ENCODE data around the gene SLC35A2. TPM values are rescaled to one million over a fixed set of nuclear protein-coding genes. Genes with fewer than 3 reads are reported as not detected.
"Not testable (repeated sequence)": the region's sequence is repeated elsewhere in the genome, so short reads cannot be mapped to it uniquely, and the experiment has no call there.

The SLC35A2 gene
- total RNA-seq, 1 experiment from 2014 or later = 12.3 TPM

DNA sequence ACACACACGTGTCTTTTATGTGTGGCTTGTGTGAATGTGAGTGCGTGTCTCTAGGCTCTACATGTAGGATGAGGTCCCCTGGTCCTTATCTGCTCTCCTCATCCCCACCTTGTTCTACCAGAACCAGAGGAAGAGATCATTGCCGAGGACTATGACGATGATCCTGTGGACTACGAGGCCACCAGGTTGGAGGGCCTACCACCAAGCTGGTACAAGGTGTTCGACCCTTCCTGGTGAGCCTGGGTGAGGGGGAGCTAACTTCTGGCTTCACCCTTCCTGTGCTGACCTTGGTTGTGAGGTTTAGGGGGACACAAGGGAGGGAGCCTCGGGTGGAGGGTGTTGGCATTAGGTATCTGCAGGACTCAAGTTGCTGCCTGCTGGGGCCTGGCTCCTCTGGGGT, 10.4 kb downstream of the SLC35A2 start:
- Histone ChIP-seq H3K27me3 (ENCODE audit: control insufficient read depth, insufficient read depth, low read length) (no peaks in the 10 kb centered on the region), H3K4me3 (ENCODE audit: insufficient read depth, low read depth, low read length) (no peak overlapping the region), H3K36me3 (replicated peaks; ENCODE audit: control insufficient read depth, insufficient read depth, low read length) (peaks cover 6% of the 10 kb centered on the region)
- DNase-seq = no peak

DNA sequence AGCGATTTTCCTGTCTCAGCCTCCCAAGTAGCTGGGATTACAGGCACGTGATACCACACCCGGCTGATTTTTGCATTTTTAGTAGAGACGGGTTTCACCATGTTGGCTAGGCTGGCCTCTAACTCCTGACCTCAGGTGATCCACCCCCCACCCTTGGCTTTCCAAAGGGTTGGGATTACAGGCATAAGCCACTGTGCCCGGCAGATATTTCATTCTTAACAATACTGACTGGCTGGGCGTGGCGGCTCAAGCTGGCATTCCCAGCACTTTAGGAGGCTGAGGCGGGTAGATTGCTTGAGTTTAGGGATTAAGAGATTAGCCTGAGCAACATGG, 12.4 kb downstream of the SLC35A2 start:
- DNase-seq = no peak
- H3K27me3 ChIP-seq (ENCODE audit: control insufficient read depth, insufficient read depth, low read length) = no peaks in the 10 kb centered on the region
- no peak overlapping the region for H3K4me3 ChIP-seq (ENCODE audit: insufficient read depth, low read depth, low read length)
- peaks cover 6% of the 10 kb centered on the region for H3K36me3 ChIP-seq (replicated peaks; ENCODE audit: control insufficient read depth, insufficient read depth, low read length)

DNA sequence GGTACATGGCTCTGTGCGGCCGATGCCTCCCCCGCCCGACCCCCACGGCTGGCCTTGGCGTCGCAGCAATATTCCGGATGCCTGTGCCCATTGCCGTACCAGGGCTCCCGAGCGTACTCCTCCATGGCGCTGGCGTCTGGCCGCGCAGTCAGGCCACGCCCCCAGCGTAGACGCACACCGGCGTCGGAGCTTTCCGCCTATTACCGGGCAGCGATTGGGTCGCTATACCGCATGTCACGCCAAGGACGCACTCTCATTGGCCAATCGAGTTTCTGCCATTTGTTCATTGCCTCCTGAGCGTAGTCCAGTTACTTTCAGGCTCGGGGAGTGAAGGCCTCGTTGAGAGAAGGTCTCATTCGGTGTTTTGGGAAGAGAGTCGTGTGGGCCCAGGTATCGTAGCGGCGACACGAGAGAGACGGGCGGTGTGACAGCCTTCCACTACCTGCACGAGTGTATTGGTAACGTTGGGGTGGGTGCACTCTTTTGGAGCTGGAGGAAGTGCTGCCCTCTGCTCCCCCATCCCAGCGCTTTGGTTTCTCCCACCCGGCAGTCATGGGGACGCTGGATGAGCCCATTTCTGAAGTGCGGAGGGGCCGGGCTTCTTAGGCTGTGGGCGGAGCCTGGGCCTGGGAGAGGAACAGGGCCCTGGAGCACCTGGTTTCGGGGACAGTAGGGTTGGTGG, 13.7 kb downstream of the SLC35A2 start, which contains the start of the genes PQBP1 and TIMM17B:
Gene PQBP1 (plus strand): TSS at position 306 of the 682 bp plus-strand sequence. CDS start 580 bp downstream, outside the sequence.
Gene TIMM17B (minus strand): TSS at position 144 of the 682 bp plus-strand sequence. CDS start 19 bp downstream, at position 125.
- peak; percentile 97 for DNase-seq
- Histone ChIP-seq H3K36me3 (replicated peaks; ENCODE audit: control insufficient read depth, insufficient read depth, low read length) (peaks cover 5% of the 10 kb centered on the region), H3K27me3 (ENCODE audit: control insufficient read depth, insufficient read depth, low read length) (no peaks in the 10 kb centered on the region), H3K4me3 (ENCODE audit: insufficient read depth, low read depth, low read length) (peak within 1 kb of the TSS; percentile 87)

DNA sequence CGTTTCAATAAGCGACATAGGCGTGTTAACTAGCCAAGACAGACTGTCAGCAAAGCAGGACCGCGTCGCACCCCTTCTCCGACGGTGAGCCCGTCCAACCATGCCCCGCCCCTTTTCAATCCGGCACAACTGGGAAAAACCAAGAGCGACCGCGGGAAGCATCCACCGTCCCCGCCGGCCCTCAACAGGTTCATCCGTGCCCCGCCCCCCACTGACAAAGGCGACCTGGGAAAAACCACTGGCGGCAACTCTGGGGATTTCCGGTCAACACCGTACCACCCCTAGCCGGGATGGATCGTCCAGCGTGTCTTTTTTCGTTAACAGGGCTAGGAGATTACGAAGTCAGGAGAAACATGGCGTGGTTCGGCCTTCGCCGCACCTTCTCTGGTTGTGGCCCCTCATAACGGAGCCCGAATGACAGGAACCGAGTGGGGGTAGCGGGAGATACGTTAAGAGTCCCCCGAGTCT, 14.3 kb downstream of the SLC35A2 start:
- Histone ChIP-seq H3K36me3 (replicated peaks; ENCODE audit: control insufficient read depth, insufficient read depth, low read length) (peaks cover 5% of the 10 kb centered on the region), H3K4me3 (ENCODE audit: insufficient read depth, low read depth, low read length) (peak overlapping the region; percentile 87), H3K27me3 (ENCODE audit: control insufficient read depth, insufficient read depth, low read length) (no peaks in the 10 kb centered on the region)
- DNase-seq = peak; percentile 93

DNA sequence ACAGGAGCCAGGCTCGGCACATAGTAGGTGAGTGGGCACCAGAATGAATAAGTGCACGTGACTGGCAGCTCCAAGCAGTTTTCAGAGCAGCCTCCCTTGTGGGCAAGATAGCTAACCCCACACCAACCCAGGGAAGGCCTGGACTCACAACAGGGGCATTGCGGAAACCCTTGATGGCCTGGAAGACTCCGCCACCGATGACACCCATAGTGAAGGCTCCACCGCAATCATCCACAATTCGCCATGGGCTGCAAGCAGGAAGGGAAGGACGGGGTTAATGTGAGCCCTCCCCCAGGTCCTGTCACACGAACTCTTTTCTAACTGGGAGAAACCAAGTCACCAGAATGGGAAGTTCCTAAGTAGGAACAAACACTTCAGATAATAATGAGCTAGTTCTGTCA, 14.8 kb downstream of the SLC35A2 start:
- Histone ChIP-seq H3K4me3 (ENCODE audit: insufficient read depth, low read depth, low read length) (peak overlapping the region; percentile 87), H3K27me3 (ENCODE audit: control insufficient read depth, insufficient read depth, low read length) (no peaks in the 10 kb centered on the region), H3K36me3 (replicated peaks; ENCODE audit: control insufficient read depth, insufficient read depth, low read length) (peaks cover 5% of the 10 kb centered on the region)
- DNase-seq = peak; percentile 75

DNA sequence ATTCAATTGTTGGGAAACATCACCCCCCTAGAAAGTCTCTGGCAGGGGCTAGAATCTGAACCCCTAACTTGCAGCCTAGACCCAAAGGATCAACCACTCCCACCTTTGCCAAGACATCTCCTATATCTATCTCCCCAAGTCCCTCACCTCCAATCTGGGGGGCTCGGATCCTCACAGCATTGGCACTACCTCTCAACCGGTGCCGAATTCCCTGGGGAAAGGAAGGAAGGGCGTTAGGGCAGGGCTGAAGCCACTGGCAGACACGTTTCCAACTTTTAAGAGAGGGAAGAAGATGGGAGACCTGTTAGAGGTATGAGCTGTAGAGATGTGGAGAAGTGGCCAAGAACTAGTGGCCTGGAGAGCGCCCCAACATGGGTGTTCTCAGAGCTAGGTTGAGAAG, 16.6 kb downstream of the SLC35A2 start:
- no peak overlapping the region for H3K4me3 ChIP-seq (ENCODE audit: insufficient read depth, low read depth, low read length)
- H3K27me3 ChIP-seq (ENCODE audit: control insufficient read depth, insufficient read depth, low read length) = no peaks in the 10 kb centered on the region
- H3K36me3 ChIP-seq (replicated peaks; ENCODE audit: control insufficient read depth, insufficient read depth, low read length) = peaks cover 1% of the 10 kb centered on the region
- peak; percentile 9 for DNase-seq

DNA sequence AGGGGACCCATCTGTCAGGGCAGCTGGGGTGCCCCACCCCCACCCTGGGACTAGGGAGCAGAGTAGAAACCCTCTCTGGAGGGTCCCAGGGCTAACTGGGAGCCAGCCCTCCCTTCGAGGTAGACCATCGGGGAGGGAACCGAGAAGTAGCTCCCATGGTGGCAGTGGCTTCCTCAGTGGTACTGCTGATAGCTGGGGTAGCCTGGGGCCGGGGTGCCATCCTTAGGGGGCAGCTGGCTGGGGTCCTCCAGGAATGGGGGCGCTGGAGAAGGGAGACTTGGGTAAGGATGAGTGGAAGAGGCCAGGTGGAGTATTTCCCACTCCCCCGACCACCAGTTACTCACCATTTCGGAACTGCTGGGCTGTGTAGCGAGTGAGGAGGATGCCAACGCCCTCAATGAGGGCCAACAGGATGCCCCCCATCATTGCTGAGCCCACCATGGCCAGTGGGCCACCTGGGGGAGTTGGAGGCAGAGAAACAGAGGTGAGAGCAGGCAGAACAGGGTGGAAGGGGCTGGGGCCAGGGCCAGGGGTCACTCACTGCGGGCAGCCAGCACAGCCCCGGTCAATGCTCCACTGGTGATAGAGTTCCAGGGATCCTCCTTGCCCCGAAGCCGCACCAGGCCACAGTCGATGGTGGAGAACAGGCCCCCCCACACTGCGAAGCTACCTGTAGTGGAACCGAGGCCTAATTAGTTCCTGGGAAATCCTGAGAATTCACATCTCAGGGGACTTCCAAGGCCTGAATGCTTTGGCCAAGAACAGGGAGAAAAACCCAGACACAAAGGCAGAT, 17.7 kb downstream of the SLC35A2 start:
- Histone ChIP-seq H3K27me3 (ENCODE audit: control insufficient read depth, insufficient read depth, low read length) (no peaks in the 10 kb centered on the region), H3K36me3 (replicated peaks; ENCODE audit: control insufficient read depth, insufficient read depth, low read length) (peaks cover 1% of the 10 kb centered on the region)
- peak; percentile 8 for DNase-seq

DNA sequence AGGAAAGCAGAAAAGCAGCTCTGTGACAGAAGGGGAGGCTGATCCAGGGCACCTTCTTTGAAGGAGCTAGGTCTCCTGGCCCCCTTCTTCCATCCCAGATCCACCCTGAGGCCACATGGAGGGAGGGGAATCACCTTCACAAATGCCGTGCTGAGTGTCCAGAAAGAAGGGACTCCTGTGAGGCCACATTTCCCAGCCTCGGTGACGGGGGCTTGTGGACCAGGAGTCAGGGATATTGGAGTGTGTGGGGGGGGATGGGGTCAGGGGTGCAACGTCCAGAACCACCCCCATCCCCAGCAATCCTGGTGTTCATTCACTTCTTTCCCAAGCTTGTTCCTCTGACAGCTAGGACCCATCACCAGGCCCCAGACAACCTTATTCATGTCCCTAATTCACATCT, 18.6 kb downstream of the SLC35A2 start:
- DNase-seq = peak; percentile 13
- H3K4me3 ChIP-seq (ENCODE audit: insufficient read depth, low read depth, low read length) = no peak overlapping the region
- H3K36me3 ChIP-seq (replicated peaks; ENCODE audit: control insufficient read depth, insufficient read depth, low read length) = peaks cover 1% of the 10 kb centered on the region

More for the DNA sequence above, 17.7 kb downstream of the SLC35A2 start:
- H3K4me3 ChIP-seq (ENCODE audit: insufficient read depth, low read depth, low read length) = no peak overlapping the region

DNA sequence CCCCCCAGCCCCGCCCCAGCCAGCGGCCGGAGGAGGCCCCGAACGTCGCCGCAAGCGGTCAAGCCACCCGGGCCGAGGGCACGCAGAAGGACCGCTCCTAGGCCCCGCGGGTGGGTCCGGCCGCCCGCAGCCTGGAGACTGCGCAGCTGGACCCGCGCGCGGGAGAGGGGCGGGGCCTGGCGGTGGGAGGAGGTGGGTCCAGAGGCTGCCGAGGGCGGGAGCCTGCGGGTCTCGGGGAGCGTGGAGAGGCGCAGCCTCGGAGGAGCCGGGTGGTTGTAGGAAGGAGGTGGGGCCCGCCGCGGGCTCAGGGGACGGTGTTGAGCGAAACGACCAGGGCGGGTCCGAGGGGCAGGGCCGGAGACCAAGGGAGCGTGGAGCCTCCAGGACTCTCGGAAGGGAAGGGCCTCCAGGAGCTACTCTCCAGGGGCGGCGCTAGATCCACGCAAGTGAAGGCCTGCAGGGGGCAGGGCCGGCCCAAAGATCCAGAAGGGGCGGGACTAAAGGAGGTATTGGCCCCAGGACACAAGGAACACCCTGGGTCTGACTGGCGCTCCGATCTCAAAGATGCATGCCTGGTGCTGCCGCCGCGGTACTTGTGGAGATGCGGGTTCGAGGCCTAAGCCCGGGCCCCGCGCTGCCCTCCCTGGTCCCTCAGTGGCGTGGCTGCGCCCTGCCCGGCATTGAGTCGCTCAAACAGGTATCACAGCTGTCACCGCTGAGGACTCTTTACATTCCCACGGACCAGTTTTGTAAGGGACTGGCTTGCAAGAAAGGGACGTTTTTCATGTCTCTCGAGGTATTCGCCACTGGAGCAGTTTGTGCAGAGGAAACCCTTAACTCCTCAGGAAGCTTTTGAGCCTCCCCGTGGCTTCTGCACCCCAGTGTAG, 19.8 kb downstream of the SLC35A2 start:
- peak overlapping the region; percentile 50 for H3K4me3 ChIP-seq (ENCODE audit: insufficient read depth, low read depth, low read length)
- peak; percentile 95 for DNase-seq
- no peaks in the 10 kb centered on the region for H3K27me3 ChIP-seq (ENCODE audit: control insufficient read depth, insufficient read depth, low read length)
- H3K36me3 ChIP-seq (replicated peaks; ENCODE audit: control insufficient read depth, insufficient read depth, low read length) = peaks cover 1% of the 10 kb centered on the region

More for the DNA sequence above, 18.6 kb downstream of the SLC35A2 start:
- no peaks in the 10 kb centered on the region for H3K27me3 ChIP-seq (ENCODE audit: control insufficient read depth, insufficient read depth, low read length)

DNA sequence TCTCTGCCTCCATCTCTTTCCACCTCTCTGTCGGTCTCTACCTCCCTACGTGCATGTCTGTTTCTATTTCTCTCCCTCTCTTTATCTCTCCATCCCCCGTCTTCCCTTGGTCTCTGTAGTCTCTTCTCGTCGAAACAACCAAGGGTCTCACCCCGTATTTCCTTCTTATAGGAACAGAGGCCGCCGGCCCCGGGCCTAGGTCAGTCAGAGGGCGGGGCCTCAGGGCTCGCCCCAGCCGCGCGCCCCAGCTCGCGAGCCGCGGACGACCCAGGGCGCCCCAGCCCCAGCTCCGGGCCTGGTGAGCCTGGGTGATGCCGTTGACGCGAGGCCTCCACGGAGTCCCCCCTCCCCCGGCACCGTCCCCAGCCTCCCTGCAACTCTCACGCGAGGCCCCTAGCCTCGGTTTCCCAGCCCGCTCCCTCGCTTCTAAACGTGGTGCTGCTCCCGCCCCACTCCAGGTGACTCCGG, 20.5 kb downstream of the SLC35A2 start:
- peak; percentile 89 for DNase-seq
- Histone ChIP-seq H3K27me3 (ENCODE audit: control insufficient read depth, insufficient read depth, low read length) (no peaks in the 10 kb centered on the region), H3K36me3 (replicated peaks; ENCODE audit: control insufficient read depth, insufficient read depth, low read length) (peaks cover 1% of the 10 kb centered on the region), H3K4me3 (ENCODE audit: insufficient read depth, low read depth, low read length) (peak overlapping the region; percentile 50)

DNA sequence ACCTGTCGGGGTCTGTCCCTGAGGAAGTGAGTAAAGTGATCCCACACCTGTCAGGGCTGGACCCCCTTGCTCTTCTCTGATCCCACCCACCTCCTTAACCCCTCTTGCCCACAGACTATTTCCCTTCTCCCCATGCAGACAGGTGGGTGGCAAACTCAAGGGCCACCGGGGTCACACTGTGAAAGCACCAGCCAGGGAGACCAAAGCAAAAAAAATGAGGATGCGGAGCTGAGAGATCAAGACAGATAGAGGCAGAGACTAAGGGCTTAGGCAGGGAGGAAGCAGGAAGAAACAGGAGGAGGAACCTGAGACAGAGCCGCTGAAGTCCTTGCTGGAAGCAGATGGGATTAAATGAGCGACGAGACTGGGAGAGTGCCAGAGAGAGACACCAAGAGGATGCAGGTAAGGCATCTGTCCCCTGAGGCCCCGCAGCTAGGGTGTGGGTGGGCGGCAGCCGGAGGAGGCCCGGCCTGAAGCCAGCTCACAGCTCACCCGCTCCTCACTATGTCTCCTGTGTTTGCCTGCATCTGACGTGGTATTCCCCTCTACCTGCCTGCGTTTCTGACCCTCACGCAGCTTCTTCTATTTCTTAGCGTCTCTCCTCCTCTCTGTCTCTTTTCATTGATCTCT, 21.0 kb downstream of the SLC35A2 start:
- H3K36me3 ChIP-seq (replicated peaks; ENCODE audit: control insufficient read depth, insufficient read depth, low read length) = peaks cover 1% of the 10 kb centered on the region
- no peaks in the 10 kb centered on the region for H3K27me3 ChIP-seq (ENCODE audit: control insufficient read depth, insufficient read depth, low read length)
- peak; percentile 70 for DNase-seq
- peak overlapping the region; percentile 50 for H3K4me3 ChIP-seq (ENCODE audit: insufficient read depth, low read depth, low read length)

DNA sequence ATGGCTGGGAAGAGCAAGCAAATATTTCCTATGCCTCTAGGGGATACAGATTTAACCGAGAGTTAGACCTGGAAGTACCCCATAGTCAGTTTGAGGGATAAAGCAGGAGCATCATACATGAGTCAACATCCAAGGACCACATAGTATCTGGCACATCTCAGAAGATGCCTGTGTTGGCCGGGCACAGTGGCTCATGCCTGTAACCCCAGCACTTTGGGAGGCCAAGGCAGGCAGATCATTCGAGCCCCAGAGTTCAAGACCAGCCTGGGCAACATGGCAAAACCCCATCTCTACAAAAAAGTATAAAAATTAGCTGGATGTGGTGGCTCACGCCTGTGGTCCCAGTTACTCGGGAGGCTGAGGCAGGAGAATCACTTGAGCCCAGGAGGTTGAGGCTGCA, 24.9 kb downstream of the SLC35A2 start:
- H3K27me3 ChIP-seq (ENCODE audit: control insufficient read depth, insufficient read depth, low read length); H3K36me3 ChIP-seq (replicated peaks; ENCODE audit: control insufficient read depth, insufficient read depth, low read length); H3K4me3 ChIP-seq (ENCODE audit: insufficient read depth, low read depth, low read length); DNase-seq: not testable (repeated sequence)

DNA sequence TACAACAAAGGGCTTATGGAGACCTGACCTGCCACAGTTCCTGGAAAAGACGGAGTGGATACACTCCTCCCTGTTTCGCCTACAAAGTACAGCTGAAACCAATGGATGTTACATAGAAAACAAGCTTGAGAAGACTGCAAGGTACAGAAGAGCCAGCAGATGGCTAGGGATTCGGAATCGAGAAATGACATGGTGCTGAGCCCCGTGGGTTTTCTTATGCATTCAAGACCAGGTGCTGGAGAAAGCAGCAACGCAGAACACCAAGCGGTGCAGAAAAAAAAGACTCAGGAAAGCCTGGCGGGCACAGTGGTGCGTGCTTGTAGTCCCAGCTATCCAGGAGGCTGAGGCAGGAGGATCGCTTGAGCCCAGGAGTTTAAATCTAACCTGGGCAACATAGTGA, 27.7 kb downstream of the SLC35A2 start:
- H3K36me3 ChIP-seq (replicated peaks; ENCODE audit: control insufficient read depth, insufficient read depth, low read length) = no peaks in the 10 kb centered on the region
- H3K27me3 ChIP-seq (ENCODE audit: control insufficient read depth, insufficient read depth, low read length) = no peaks in the 10 kb centered on the region
- no peak overlapping the region for H3K4me3 ChIP-seq (ENCODE audit: insufficient read depth, low read depth, low read length)
- peak; percentile 23 for DNase-seq

DNA sequence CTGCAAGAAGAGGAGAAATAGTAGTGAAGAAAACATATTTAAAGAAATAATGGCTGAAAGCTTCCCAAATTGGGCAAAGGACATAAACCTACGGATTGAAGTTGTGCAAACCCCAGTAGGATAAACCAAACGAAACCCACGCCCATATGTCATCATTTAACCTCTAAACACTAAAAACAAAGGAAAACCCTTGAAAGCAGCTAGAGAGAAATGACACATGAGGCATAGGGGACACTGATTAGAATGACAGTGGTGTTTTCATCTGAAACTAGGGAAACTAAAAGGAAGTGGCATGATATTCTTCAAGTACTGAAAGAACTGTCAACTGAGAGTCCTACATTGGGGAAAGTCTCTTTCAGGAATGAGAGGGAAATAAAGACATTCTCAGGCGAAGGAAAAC, 34.5 kb downstream of the SLC35A2 start:
- H3K36me3 ChIP-seq (replicated peaks; ENCODE audit: control insufficient read depth, insufficient read depth, low read length); DNase-seq; H3K27me3 ChIP-seq (ENCODE audit: control insufficient read depth, insufficient read depth, low read length); H3K4me3 ChIP-seq (ENCODE audit: insufficient read depth, low read depth, low read length): not testable (repeated sequence)

All from H7 (cell line).